K562 (cell line): ENCODE data around the gene LMAN2L. TPM values are rescaled to one million over a fixed set of nuclear protein-coding genes. Genes with fewer than 3 reads are reported as not detected.

ENCODE experiments used
- ATAC-seq: fragments of 200-7000 bp; cut with Tn5 transposase; 3 replicates; pipeline ENCODE4 v1.9.1; 2020; ENCODE audit warnings: moderate library complexity
- BruUV-seq: library from RNA; stranded (reverse); fragments of 400-500 nt; replicated peaks from 2 replicates; lab custom pipeline; 2021; lab: Mats Ljungman, UMichigan
- CTCF ChIA-PET: fragments of 300-600 bp; formaldehyde crosslinking; extraction: SDS; loops from one replicate; lab custom pipeline; 2021; ENCODE audit warnings: low intra/inter-chr PET ratio; lab: Yijun Ruan, JAX
- POLR2A ChIA-PET: fragments of 300-600, 350-650 bp; sonication (Branson Sonifier 250); formaldehyde crosslinking; extraction: SDS; loops from one replicate; lab custom pipeline; 2021; ENCODE audit warnings: antibody characterized with exemption, inconsistent platforms; lab: Yijun Ruan, JAX
- DNase-seq, 4 experiments: peaks; one replicate each; pipeline versions ENCODE4 v3.0.0 to v3.0.0-alpha.2; 2011 to 2018; ENCODE audit warnings: low spot score in 3 of 4, mixed read lengths in 3 of 4; ENCODE audit errors: extremely low read depth in 1 of 4
- FAIRE-seq: peaks from 2 replicates; lab custom pipeline; 2011; peaks lifted over from hg19 to GRCh38; lab: Jason Lieb, UNC
- H2AFZ ChIP-seq: 2 replicates; pipeline ENCODE4 v1.6.0; 2011; ENCODE audit warnings: low read depth, low read length, control low read depth, inconsistent platforms
- H3K27ac ChIP-seq: fragments of 200-600 bp; 3 replicates; pipeline ENCODE4 v1.8.0; 2011; ENCODE audit warnings: low read depth, mild to moderate bottlenecking, control low read depth, inconsistent platforms, low read length, moderate library complexity, mixed read lengths; ENCODE audit errors: extremely low read depth
- H3K27me3 ChIP-seq, 2 experiments: fragments of 300-600 bp in 1 of 2; 2 replicates in 1 of 2; 3 replicates in 1 of 2; pipeline versions ENCODE4 v1.6.0 to v1.8.0; 2011; ENCODE audit warnings: inconsistent platforms in 2 of 2, low read length in 2 of 2, mild to moderate bottlenecking in 1 of 2, mixed read lengths in 1 of 2, moderate library complexity in 1 of 2; ENCODE audit not compliant: control insufficient read depth in 2 of 2, insufficient read depth in 2 of 2
- H3K36me3 ChIP-seq: fragments of 300-600 bp; 3 replicates; pipeline ENCODE4 v1.8.0; 2011; ENCODE audit warnings: mild to moderate bottlenecking, low read length, inconsistent platforms; ENCODE audit not compliant: control insufficient read depth, insufficient read depth
- H3K4me1 ChIP-seq, 2 experiments: fragments of 200-600 bp in 1 of 2; replicated peaks in 1 of 2; 2 replicates in 1 of 2; 3 replicates in 1 of 2; pipeline versions ENCODE4 v1.5.1 to v1.8.0; 2011; ENCODE audit warnings: inconsistent platforms in 2 of 2, low read length in 2 of 2, mild to moderate bottlenecking in 1 of 2, mixed read lengths in 1 of 2, moderate library complexity in 1 of 2; ENCODE audit not compliant: control insufficient read depth in 2 of 2, insufficient read depth in 2 of 2
- H3K4me2 ChIP-seq: 2 replicates; pipeline ENCODE4 v1.6.1; 2011; ENCODE audit warnings: low read length, control low read depth, inconsistent platforms, mixed read lengths; ENCODE audit not compliant: insufficient read depth
- H3K4me3 ChIP-seq: fragments of 200-600 bp; sonication (generic), shearing (Covaris generic); 2 replicates; pipeline ENCODE4 v1.5.1; 2016; ENCODE audit warnings: control low read depth, inconsistent platforms
- H3K79me2 ChIP-seq: fragments of 200-600 bp; 3 replicates; pipeline ENCODE4 v1.8.0; 2011; ENCODE audit warnings: low read length, inconsistent platforms; ENCODE audit not compliant: control insufficient read depth, insufficient read depth
- H3K9ac ChIP-seq, 2 experiments: 2 replicates each; pipeline versions ENCODE4 v1.6.0 to v1.6.1; 2011; ENCODE audit warnings: low read depth in 2 of 2, low read length in 2 of 2, control low read depth in 1 of 2, inconsistent platforms in 1 of 2, mild to moderate bottlenecking in 1 of 2, mixed read lengths in 1 of 2; ENCODE audit not compliant: insufficient read depth in 1 of 2
- H3K9me1 ChIP-seq: one replicate; pipeline ENCODE4 v1.6.0; 2011; ENCODE audit warnings: inconsistent platforms, mild to moderate bottlenecking, low read length, moderate library complexity; ENCODE audit not compliant: control insufficient read depth, insufficient read depth
- H3K9me3 ChIP-seq: replicated peaks from 2 replicates; pipeline ENCODE4 v1.5.1; 2011; ENCODE audit warnings: low read depth, low read length, inconsistent platforms; ENCODE audit not compliant: control insufficient read depth, insufficient read depth
- H4K20me1 ChIP-seq: replicated peaks from 2 replicates; pipeline ENCODE4 v1.6.1; 2011; ENCODE audit warnings: low read length, inconsistent platforms, mixed read lengths; ENCODE audit not compliant: control insufficient read depth, insufficient read depth
- CEBPG ChIP-seq, 3 experiments: fragments of 200-800 bp in 1 of 3; sonication (Bioruptor generic) in 1 of 3; sonication (generic) in 1 of 3; formaldehyde crosslinking in 1 of 3; IDR thresholded peaks in 2 of 3; conservative IDR thresholded peaks in 1 of 3; 2 replicates each; pipeline versions ENCODE4 v1.6.1 to v1.8.0; 2016 to 2022; ENCODE audit warnings: missing compliant biosample characterization in 2 of 3, missing genetic modification characterization in 2 of 3, mild to moderate bottlenecking in 1 of 3, missing genetic modification reagents in 1 of 3
- EP400 ChIP-seq: fragments of 450-650 bp; IDR thresholded peaks from 2 replicates; pipeline ENCODE4 v1.6.1; 2017; ENCODE audit warnings: antibody characterized with exemption, mild to moderate bottlenecking, moderate library complexity
- WGBS: fragments of 100-300 bp; shearing (Covaris generic); methylation state at CpG from one replicate; pipeline ENCODE4 v1.1.6; 2016; ENCODE audit warnings: low coverage, mixed read lengths; ENCODE audit not compliant: insufficient coverage; ENCODE audit errors: missing lambda C conversion rate; 5-methylcytosine and 5-hydroxymethylcytosine counted together
- in situ Hi-C: fragments of 300-500 bp; cut with MboI; formaldehyde crosslinking; loops from 4 replicates; pipeline ENCODE4 v1.15.0; 2018; ENCODE audit warnings: inconsistent platforms, mixed read lengths
- intact Hi-C: fragments of 100-400 bp; cut with micrococcal nuclease; formaldehyde crosslinking; loops from 2 replicates; pipeline ENCODE4 v1.14.2; 2022
- polyA plus RNA-seq, 8 experiments: library from polyadenylated mRNA; depleted of rRNA in 4 of 8; stranded (reverse) in 5 of 8; unstranded in 3 of 8; fragments of >200 nt; fragmentation: Nextera tagmentation in 2 of 8; fragmentation: Illumina TruSeq in 1 of 8; extraction: Ambion mirVana in 2 of 8; extraction: Trizol in 1 of 8; gene quantifications; 2 replicates each; pipeline versions ENCODE4 v1.2.1 to v1.2.3, GENCODE V29; 2011 to 2014; ENCODE audit warnings: inconsistent platforms in 1 of 8, missing spikeins in 1 of 8
- total RNA-seq, 7 experiments: library from RNA; depleted of rRNA in 6 of 7; stranded (reverse); fragments of >200 nt in 6 of 7; fragmentation: Illumina TruSeq in 2 of 7; extraction: Trizol in 2 of 7; gene quantifications; 2 replicates each; pipeline versions ENCODE4 v1.2.1 to v1.2.3, GENCODE V29; 2011 to 2021; ENCODE audit warnings: low replicate concordance in 1 of 7

Gene LMAN2L
- total and polyA plus RNA-seq, 9 of the 15 experiments (the other 6 are each of a cell fraction or from before 2014, with no cell fraction given) = 7.2 to 37.7 (median 12.5) TPM

- in situ Hi-C loops = no loop called here
- TF ChIP-seq CEBPG (CRISPR knock-in tag; IDR thresholded peaks at IDR 0.05) (no peak), CEBPG (tag; conservative IDR thresholded peaks at IDR 0.05 in 1 of 2, IDR thresholded peaks at IDR 0.05 in 1 of 2) (no peak), EP400 (no peak)
- BruUV-seq = no TSS peak
- H3K79me2 ChIP-seq = no peaks in the 10 kb centered on the region
- CTCF ChIA-PET = no interaction called here
- H3K36me3 ChIP-seq = no peaks in the 10 kb centered on the region
- no peak for DNase-seq
- intact Hi-C loops = no loop called here
- no peak for ATAC-seq
- no peak for FAIRE-seq
- H3K27me3 ChIP-seq = peaks cover 0 to 9% of the 10 kb centered on the region in 2 experiments; a peak in 1 of 5 replicates
- no peaks in the 10 kb centered on the region for H3K9me3 ChIP-seq
- H3K4me3 ChIP-seq = no peak overlapping the region
- H2AFZ ChIP-seq = no peak overlapping the region
- peaks cover 0 to 22% of the 10 kb centered on the region in 2 experiments; a peak in 3 of 5 replicates for H3K4me1 ChIP-seq
- 0 out of 2 replicates have a peak, but pooled peaks cover 3% of the 10 kb centered on the region for H4K20me1 ChIP-seq
- POLR2A ChIA-PET = interaction anchor here (0.8 to 1.2 kb wide), 2 partner anchors 9 to 21 kb away, joined by 3 to 4 read pairs; no protein-coding TSS in a partner anchor
- peaks cover 5% of the 10 kb centered on the region for H3K9me1 ChIP-seq
- 47% methylated on average over 11 of the region's 14 CpGs for WGBS
- no peak overlapping the region; a peak in 1 of 4 replicates for H3K9ac ChIP-seq
- H3K4me2 ChIP-seq = no peak overlapping the region
- H3K27ac ChIP-seq = no peak overlapping the region
Measured at GRCh38 chr2:96693286-96694200, 46.3 kb downstream of the LMAN2L start.
